Thoracic aorta (tissue), 2 donors: ENCODE data around the gene NANS. TPM values are rescaled to one million over a fixed set of nuclear protein-coding genes. Genes with fewer than 3 reads are reported as not detected.

Source experiments
- ATAC-seq: fragments of 150-250 bp; one replicate; pipeline ENCODE4 v1.8.0; 2017; ENCODE audit warnings: low read depth; ENCODE audit not compliant: insufficient number of reproducible peaks, low FRiP score
- DNase-seq: peaks from one replicate; pipeline ENCODE4 v3.0.0-alpha.2; 2020; ENCODE audit warnings: low spot score
- H3K27ac ChIP-seq, 2 donors: fragments of 200-600 bp; sonication (generic); 1 replicate in 1 of 2; 2 replicates in 1 of 2; pipeline ENCODE4 v1.5.1; 2016; ENCODE audit warnings: mild to moderate bottlenecking in 2 of 2, moderate library complexity in 2 of 2
- H3K27me3 ChIP-seq: fragments of 200-600 bp; sonication (generic); replicated peaks from 2 replicates; pipeline ENCODE4 v1.6.0; 2016; ENCODE audit warnings: mild to moderate bottlenecking; ENCODE audit not compliant: insufficient read depth
- H3K36me3 ChIP-seq: fragments of 200-600 bp; sonication (generic); one replicate; pipeline ENCODE4 v1.5.1; 2016
- H3K4me1 ChIP-seq, 2 donors: fragments of 200-600 bp; sonication (generic); 1 replicate in 1 of 2; 2 replicates in 1 of 2; pipeline versions ENCODE4 v1.5.1 to v1.6.0; 2016; ENCODE audit warnings: low read depth in 2 of 2, mild to moderate bottlenecking in 1 of 2; ENCODE audit not compliant: control insufficient read depth in 1 of 2
- H3K4me3 ChIP-seq: fragments of 200-600 bp; sonication (generic); 2 replicates; pipeline ENCODE4 v1.5.1; 2016; ENCODE audit warnings: mild to moderate bottlenecking
- H3K9me3 ChIP-seq: fragments of 200-600 bp; sonication (generic); 2 replicates; pipeline ENCODE4 v1.5.1; 2016
- CTCF ChIP-seq: fragments of 200-600 bp; sonication (generic); IDR thresholded peaks from one replicate; pipeline ENCODE4 v1.5.1; 2019; ENCODE audit warnings: antibody characterized with exemption
- total RNA-seq, 2 donors: library from RNA; depleted of rRNA; stranded (reverse); fragments of >200 nt; gene quantifications; one replicate each; pipeline versions ENCODE4 v1.1.0 to v1.2.3, GENCODE V29; 2016

The NANS gene
- total RNA-seq, 2 donors from 2014 or later, result 60.9 to 73.1 TPM

- Histone ChIP-seq H3K27me3 (no peaks in the 10 kb centered on the region), H3K9me3 (no peaks in the 10 kb centered on the region), H3K27ac (no peak overlapping the region), H3K4me3 (no peak overlapping the region), H3K36me3 (no peaks in the 10 kb centered on the region), H3K4me1 (peaks cover 15 to 30% of the 10 kb centered on the region in 2 donors)
- ATAC-seq (no peak), DNase-seq (no peak)
- TF ChIP-seq CTCF, result no peak
These were observed 17.6 kb upstream of the NANS start for GRCh38 chr9:98038958-98039357.

DNA sequence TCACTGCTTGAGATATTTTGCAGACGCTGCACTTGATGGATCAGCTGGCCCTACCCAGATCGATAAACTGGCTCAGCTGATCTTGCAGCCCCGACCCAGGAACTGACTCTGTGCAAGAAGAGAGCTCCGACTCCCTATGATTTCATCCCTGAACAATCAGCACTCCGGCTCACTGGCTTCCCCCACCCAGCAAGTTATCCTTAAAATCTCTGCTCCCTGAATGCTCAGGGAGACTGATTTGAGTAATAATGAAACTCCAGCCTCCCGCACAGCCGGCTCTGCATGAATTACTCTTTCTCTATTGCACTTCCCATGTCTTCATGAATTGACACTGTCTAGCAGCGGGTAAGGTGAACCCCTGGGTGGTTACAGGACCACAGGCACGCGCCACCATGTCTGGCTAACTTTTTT lies 16.9 kb upstream of the NANS start:
- ATAC-seq (no peak), DNase-seq (no peak)
- H3K27me3 ChIP-seq, result no peaks in the 10 kb centered on the region
- peaks cover 15 to 26% of the 10 kb centered on the region in 2 donors for H3K4me1 ChIP-seq
- H3K27ac ChIP-seq, result no peak overlapping the region
- H3K36me3 ChIP-seq, result no peaks in the 10 kb centered on the region
- no peak overlapping the region for H3K4me3 ChIP-seq
- TF ChIP-seq CTCF, result no peak
- no peaks in the 10 kb centered on the region for H3K9me3 ChIP-seq

GRCh38 chr9:98040212-98040611 lies 16.3 kb upstream of the NANS start:
- H3K4me3 ChIP-seq, result no peak overlapping the region
- H3K27ac ChIP-seq, result no peak overlapping the region
- no peak for TF ChIP-seq CTCF
- no peaks in the 10 kb centered on the region for H3K36me3 ChIP-seq
- no peaks in the 10 kb centered on the region for H3K9me3 ChIP-seq
- peaks cover 15 to 20% of the 10 kb centered on the region in 2 donors for H3K4me1 ChIP-seq
- no peak for ATAC-seq
- DNase-seq, result no peak
- H3K27me3 ChIP-seq, result no peaks in the 10 kb centered on the region

DNA sequence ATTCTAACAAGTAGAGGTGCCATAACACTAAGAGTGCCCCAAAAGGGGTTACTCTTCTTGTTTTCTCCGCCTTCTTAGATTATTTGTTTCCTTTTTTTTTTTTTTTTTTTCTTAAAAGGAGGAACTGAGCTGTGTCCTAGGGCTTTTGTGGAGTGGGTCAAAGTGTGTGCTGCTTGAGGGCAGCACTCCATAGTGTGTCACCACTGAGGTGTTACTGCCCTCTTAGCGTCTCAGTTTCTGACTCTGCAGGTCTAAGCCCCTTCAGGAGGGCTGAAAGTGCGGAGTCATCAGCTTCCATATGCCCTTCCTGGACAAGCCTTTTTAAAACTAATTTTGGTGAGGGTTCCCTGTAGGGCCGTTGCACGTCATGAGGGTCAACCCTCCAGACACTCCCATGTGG lies 12.6 kb upstream of the NANS start:
- DNase-seq, result no peak

More for the DNA sequence above, 12.6 kb upstream of the NANS start:
- Histone ChIP-seq H3K4me1 (no peaks in the 10 kb centered on the region), H3K27me3 (no peaks in the 10 kb centered on the region), H3K4me3 (no peak overlapping the region), H3K9me3 (no peaks in the 10 kb centered on the region), H3K27ac (no peak overlapping the region), H3K36me3 (no peaks in the 10 kb centered on the region)
- TF ChIP-seq CTCF, result no peak
- ATAC-seq, result no peak
